Trophoblast cell (in vitro differentiated cells and primary cell): ENCODE data around the gene HMCES.
A peak's percentile ranks its signal among the peaks of the same experiment; 100 is the strongest.

ENCODE experiments used
- DNase-seq, 2 donors: peaks; one replicate each; pipeline ENCODE4 v3.0.0-alpha.2; 2016
- H2AFZ ChIP-seq: 2 replicates; pipeline ENCODE4 v1.6.1; 2013; ENCODE audit warnings: low read length, moderate library complexity, mild to moderate bottlenecking; ENCODE audit not compliant: insufficient read depth, poor library complexity
- H2AK5ac ChIP-seq: 2 replicates; pipeline ENCODE4 v1.6.1; 2013; ENCODE audit warnings: mild to moderate bottlenecking, low read length
- H2BK120ac ChIP-seq: 2 replicates; pipeline ENCODE4 v1.6.1; 2013; ENCODE audit warnings: low read length, mild to moderate bottlenecking, moderate library complexity; ENCODE audit not compliant: insufficient read depth, poor library complexity
- H2BK12ac ChIP-seq: 2 replicates; pipeline ENCODE4 v1.6.1; 2013; ENCODE audit warnings: mild to moderate bottlenecking, low read length, moderate library complexity
- H2BK5ac ChIP-seq: 2 replicates; pipeline ENCODE4 v1.6.1; 2013; ENCODE audit warnings: low read length, low read depth, moderate library complexity, mild to moderate bottlenecking; ENCODE audit not compliant: poor library complexity
- H3K14ac ChIP-seq: 2 replicates; pipeline ENCODE4 v1.6.1; 2013; ENCODE audit warnings: mild to moderate bottlenecking, low read length
- H3K18ac ChIP-seq: 2 replicates; pipeline ENCODE4 v1.6.1; 2013; ENCODE audit warnings: mild to moderate bottlenecking, low read length
- H3K23ac ChIP-seq: 2 replicates; pipeline ENCODE4 v1.6.1; 2013; ENCODE audit warnings: low read length
- H3K27ac ChIP-seq: 2 replicates; pipeline ENCODE4 v1.5.1; 2013; ENCODE audit warnings: low read depth, mild to moderate bottlenecking, inconsistent platforms, low read length, moderate library complexity
- H3K27me3 ChIP-seq: 2 replicates; pipeline ENCODE4 v1.6.1; 2013; ENCODE audit warnings: inconsistent platforms, mild to moderate bottlenecking, low read length, moderate library complexity; ENCODE audit not compliant: insufficient read depth
- H3K36me3 ChIP-seq, 2 experiments: 1 replicate in 1 of 2; 2 replicates in 1 of 2; pipeline ENCODE4 v1.6.1; 2013; ENCODE audit warnings: low read length in 2 of 2, mild to moderate bottlenecking in 2 of 2, moderate library complexity in 1 of 2; ENCODE audit not compliant: insufficient read depth in 2 of 2, control insufficient read depth in 1 of 2
- H3K4ac ChIP-seq: 2 replicates; pipeline ENCODE4 v1.6.1; 2013; ENCODE audit warnings: low read depth, mild to moderate bottlenecking, low read length, moderate library complexity
- H3K4me1 ChIP-seq, 2 experiments: 1 replicate in 1 of 2; 2 replicates in 1 of 2; pipeline ENCODE4 v1.6.1; 2013; ENCODE audit warnings: low read length in 2 of 2, mild to moderate bottlenecking in 2 of 2, moderate library complexity in 1 of 2; ENCODE audit not compliant: insufficient read depth in 2 of 2, control insufficient read depth in 1 of 2
- H3K4me2 ChIP-seq: 2 replicates; pipeline ENCODE4 v1.6.1; 2013; ENCODE audit warnings: inconsistent platforms, mild to moderate bottlenecking, low read length, moderate library complexity
- H3K4me3 ChIP-seq: 2 replicates; pipeline ENCODE4 v1.5.1; 2013; ENCODE audit warnings: mild to moderate bottlenecking, low read depth, low read length, inconsistent platforms
- H3K79me1 ChIP-seq: one replicate; pipeline ENCODE4 v1.6.1; 2013; ENCODE audit warnings: low read length
- H3K79me2 ChIP-seq: 2 replicates; pipeline ENCODE4 v1.6.1; 2013; ENCODE audit warnings: low read length, mild to moderate bottlenecking; ENCODE audit not compliant: control insufficient read depth, insufficient read depth, poor library complexity
- H3K9ac ChIP-seq: 2 replicates; pipeline ENCODE4 v1.6.1; 2013; ENCODE audit warnings: mild to moderate bottlenecking, low read length
- H3K9me3 ChIP-seq: 2 replicates; pipeline ENCODE4 v1.6.1; 2013; ENCODE audit warnings: low read depth, mild to moderate bottlenecking, control low read depth, inconsistent platforms, low read length; ENCODE audit not compliant: insufficient read depth
- H4K12ac ChIP-seq: 2 replicates; pipeline ENCODE4 v1.6.1; 2013; ENCODE audit warnings: low read depth, mild to moderate bottlenecking, low read length, moderate library complexity
- H4K8ac ChIP-seq: 2 replicates; pipeline ENCODE4 v1.6.1; 2013; ENCODE audit warnings: low read depth, mild to moderate bottlenecking, low read length, moderate library complexity
- H4K91ac ChIP-seq: one replicate; pipeline ENCODE4 v1.6.1; 2013; ENCODE audit warnings: low read depth, mild to moderate bottlenecking, low read length, moderate library complexity
- WGBS: extraction: QIAGEN DNeasy Blood & Tissue Kit; methylation state at CpG from one replicate; pipeline ENCODE4 v1.1.7; 2013; ENCODE audit warnings: missing lambda C conversion rate; ENCODE audit not compliant: insufficient read length, insufficient coverage; ENCODE audit errors: extremely low coverage; 5-methylcytosine and 5-hydroxymethylcytosine counted together

The HMCES gene

GRCh38 chr3:129246636-129247035 is 32.0 kb upstream of the HMCES start:
- H4K91ac ChIP-seq: no peak overlapping the region
- peaks cover 8 to 14% of the 10 kb centered on the region in 2 experiments for H3K4me1 ChIP-seq
- H2AFZ ChIP-seq: no peak overlapping the region
- no peak overlapping the region for H2BK120ac ChIP-seq
- H3K4me2 ChIP-seq: no peak overlapping the region
- H3K36me3 ChIP-seq: peaks cover 2 to 4% of the 10 kb centered on the region in 2 experiments
- no peak overlapping the region for H4K8ac ChIP-seq
- H2BK12ac ChIP-seq: no peak overlapping the region
- peaks cover 13% of the 10 kb centered on the region for H3K79me1 ChIP-seq
- no peak overlapping the region for H2AK5ac ChIP-seq
- no peak overlapping the region for H2BK5ac ChIP-seq
- H3K14ac ChIP-seq: no peak overlapping the region
- no peaks in the 10 kb centered on the region for H3K27me3 ChIP-seq
- H3K18ac ChIP-seq: no peak overlapping the region
- H3K9me3 ChIP-seq: no peaks in the 10 kb centered on the region
- H3K9ac ChIP-seq: no peak overlapping the region
- DNase-seq: no peak
- H3K4me3 ChIP-seq: no peak overlapping the region
- H3K4ac ChIP-seq: no peak overlapping the region
- H3K27ac ChIP-seq: no peak overlapping the region
- peaks cover 17% of the 10 kb centered on the region for H3K79me2 ChIP-seq
- H4K12ac ChIP-seq: no peak overlapping the region
- no peak overlapping the region for H3K23ac ChIP-seq

GRCh38 chr3:129248286-129248979 is 30.2 kb upstream of the HMCES start:
- H3K9me3 ChIP-seq: no peaks in the 10 kb centered on the region
- H3K27me3 ChIP-seq: no peaks in the 10 kb centered on the region
- no peak overlapping the region for H3K27ac ChIP-seq
- no peak overlapping the region for H2BK12ac ChIP-seq
- H3K4me3 ChIP-seq: peak overlapping the region; percentile 95
- no CpG with 5 or more reads among the region's 21 CpGs for WGBS
- H3K23ac ChIP-seq: no peak overlapping the region
- peak overlapping the region; percentile 4 for H3K18ac ChIP-seq
- peaks cover 8 to 14% of the 10 kb centered on the region in 2 experiments for H3K4me1 ChIP-seq
- peak overlapping the region; percentile 19 for H2AFZ ChIP-seq
- H3K79me2 ChIP-seq: peaks cover 17% of the 10 kb centered on the region
- no peak overlapping the region for H2BK120ac ChIP-seq
- peaks cover 12 to 16% of the 10 kb centered on the region in 2 experiments for H3K36me3 ChIP-seq
- peak overlapping the region; percentile 98 for H4K12ac ChIP-seq
- DNase-seq: peak; percentile 38 to 52
- H3K4me2 ChIP-seq: peak overlapping the region; percentile 79
- H4K91ac ChIP-seq: peak overlapping the region; percentile 93
- H3K9ac ChIP-seq: no peak overlapping the region
- no peak overlapping the region for H2BK5ac ChIP-seq
- peak overlapping the region; percentile 98 for H3K14ac ChIP-seq
- H3K79me1 ChIP-seq: peaks cover 13% of the 10 kb centered on the region
- peak overlapping the region; percentile 63 for H3K4ac ChIP-seq
- H2AK5ac ChIP-seq: peak overlapping the region; percentile 92
- peak overlapping the region; percentile 99 for H4K8ac ChIP-seq

GRCh38 chr3:129249284-129250065 is 29.2 kb upstream of the HMCES start, which contains the start of gene COPG1:
TSS of gene COPG1 (plus strand) at chr3:129249606. CDS start at chr3:129249710, 104 bp downstream.
- H4K12ac ChIP-seq: peak within 1 kb of the TSS; percentile 98
- H3K14ac ChIP-seq: peak within 1 kb of the TSS; percentile 98
- no CpG with 5 or more reads among the region's 48 CpGs for WGBS

GRCh38 chr3:129252748-129253147 is 25.9 kb upstream of the HMCES start:
- peaks cover 8 to 14% of the 10 kb centered on the region in 2 experiments for H3K4me1 ChIP-seq
- H2BK5ac ChIP-seq: no peak overlapping the region
- no peak overlapping the region for H2BK120ac ChIP-seq
- no peak overlapping the region for H3K4me3 ChIP-seq
- no peak overlapping the region for H2AK5ac ChIP-seq
- no peak overlapping the region for H3K4ac ChIP-seq
- peaks cover 17% of the 10 kb centered on the region for H3K79me2 ChIP-seq
- no peak overlapping the region for H4K12ac ChIP-seq
- no peak overlapping the region for H4K8ac ChIP-seq
- peaks cover 13% of the 10 kb centered on the region for H3K79me1 ChIP-seq
- WGBS: no CpG with 5 or more reads among the region's 4 CpGs
- H2BK12ac ChIP-seq: no peak overlapping the region
- H2AFZ ChIP-seq: no peak overlapping the region
- no peak overlapping the region for H3K4me2 ChIP-seq
- peaks cover 51 to 56% of the 10 kb centered on the region in 2 experiments for H3K36me3 ChIP-seq
- H3K23ac ChIP-seq: no peak overlapping the region
- no peak overlapping the region for H3K9ac ChIP-seq
- H3K18ac ChIP-seq: peak overlapping the region; percentile 37
- no peaks in the 10 kb centered on the region for H3K9me3 ChIP-seq
- no peak for DNase-seq
- H3K27ac ChIP-seq: no peak overlapping the region
- no peak overlapping the region for H4K91ac ChIP-seq
- H3K14ac ChIP-seq: no peak overlapping the region
- no peaks in the 10 kb centered on the region for H3K27me3 ChIP-seq

More at GRCh38 chr3:129249284-129250065, 29.2 kb upstream of the HMCES start, which contains the start of gene COPG1:
- Histone ChIP-seq H3K27ac (peak within 1 kb of the TSS; percentile 16), H3K36me3 (peaks cover 19 to 24% of the 10 kb centered on the region in 2 experiments), H3K79me2 (peaks cover 17% of the 10 kb centered on the region), H2AFZ (peak within 1 kb of the TSS; percentile 61), H4K91ac (peak within 1 kb of the TSS; percentile 98), H3K4me3 (peak within 1 kb of the TSS; percentile 95), H3K79me1 (peaks cover 13% of the 10 kb centered on the region), H3K23ac (no peak within 1 kb of the TSS), H3K9ac (peak within 1 kb of the TSS; percentile 91), H2BK5ac (peak within 1 kb of the TSS; percentile 83), H2AK5ac (peak within 1 kb of the TSS; percentile 99), H3K4me2 (peak within 1 kb of the TSS; percentile 79), H3K18ac (peak within 1 kb of the TSS; percentile 97), H3K27me3 (no peaks in the 10 kb centered on the region), H3K4ac (peak within 1 kb of the TSS; percentile 97), H2BK120ac (peak within 1 kb of the TSS; percentile 81), H3K4me1 (peaks cover 8 to 14% of the 10 kb centered on the region in 2 experiments), H3K9me3 (no peaks in the 10 kb centered on the region), H2BK12ac (no peak within 1 kb of the TSS), H4K8ac (peak within 1 kb of the TSS; percentile 99)
- peak; percentile 93 to 99 for DNase-seq
